Natural killer cell treated with Interleukin-12 subunit alpha and Interleukin-12 subunit beta and Interleukin-15 and Interleukin-18, amount 100 ng/mL, for 72 hours (primary cell): ENCODE results near the gene LGALS7. TPM values are rescaled to one million over a fixed set of nuclear protein-coding genes. Genes with fewer than 3 reads are reported as not detected.
"Not testable (repeated sequence)": the region's sequence is repeated elsewhere in the genome, so short reads cannot be mapped to it uniquely, and the experiment has no call there.

ENCODE experiments used
- ATAC-seq, 2 donors: fragments of 150-1000 bp; cut with Tn5 transposase in 1 of 2; sonication (Bioruptor Pico), chemical (Tn5 transposase) in 1 of 2; 2 replicates each; pipeline ENCODE4 v1.10.0; 2021
- DNase-seq: peaks from one replicate; pipeline ENCODE4 v3.0.0; 2022; ENCODE audit warnings: low spot score
- H3K27ac Mint-ChIP-seq, 2 donors: 1 replicate in 1 of 2; 2 replicates in 1 of 2; pipeline ENCODE4 v1.8.0; 2022; ENCODE audit warnings: mixed read lengths in 2 of 2, mild to moderate bottlenecking in 1 of 2, moderate library complexity in 1 of 2
- H3K27me3 Mint-ChIP-seq, 2 donors: 1 replicate in 1 of 2; 2 replicates in 1 of 2; pipeline ENCODE4 v1.8.0; 2022; ENCODE audit warnings: mixed read lengths in 2 of 2
- H3K36me3 Mint-ChIP-seq: one replicate; pipeline ENCODE4 v1.8.0; 2022; ENCODE audit warnings: mixed read lengths
- H3K4me1 Mint-ChIP-seq, 2 donors: 1 replicate in 1 of 2; 2 replicates in 1 of 2; pipeline ENCODE4 v1.8.0; 2022; ENCODE audit warnings: low read depth in 2 of 2, mixed read lengths in 2 of 2, mild to moderate bottlenecking in 1 of 2
- H3K4me3 Mint-ChIP-seq: one replicate; pipeline ENCODE4 v1.8.0; 2022; ENCODE audit warnings: mixed read lengths
- H3K9me3 Mint-ChIP-seq: 2 replicates; pipeline ENCODE4 v1.8.0; 2022; ENCODE audit warnings: mixed read lengths
- total RNA-seq, 2 donors: library from RNA; stranded (reverse); gene quantifications; one replicate each; pipeline ENCODE4 v1.2.3, GENCODE V29; 2022

The LGALS7 gene
- total RNA-seq, 2 donors from 2014 or later: not detected

- H3K4me3 Mint-ChIP-seq, H3K9me3 Mint-ChIP-seq, H3K4me1 Mint-ChIP-seq, DNase-seq, H3K27me3 Mint-ChIP-seq, H3K36me3 Mint-ChIP-seq, H3K27ac Mint-ChIP-seq: not testable (repeated sequence)
- peak; percentile 89 for ATAC-seq
Observed at GRCh38 chr19:38770949-38771275, 2.4 kb downstream of the LGALS7 start.

- not testable (repeated sequence) for H3K27me3 Mint-ChIP-seq, H3K27ac Mint-ChIP-seq, H3K36me3 Mint-ChIP-seq, DNase-seq, H3K4me3 Mint-ChIP-seq, H3K9me3 Mint-ChIP-seq, H3K4me1 Mint-ChIP-seq
- peak in 1 of 2 donors; percentile 0 for ATAC-seq
Observed at GRCh38 chr19:38770228-38770948, 2.9 kb downstream of the LGALS7 start.

- ATAC-seq: peak; percentile 90 to 92
- H3K36me3 Mint-ChIP-seq: no peaks in the 10 kb centered on the region
- H3K27ac Mint-ChIP-seq: peak overlapping the region; percentile 85 to 88
- H3K9me3 Mint-ChIP-seq: no peaks in the 10 kb centered on the region
- peak; percentile 92 for DNase-seq
- peak overlapping the region; percentile 53 for H3K4me3 Mint-ChIP-seq
- no peaks in the 10 kb centered on the region for H3K27me3 Mint-ChIP-seq
- peaks cover 4 to 6% of the 10 kb centered on the region in 2 donors for H3K4me1 Mint-ChIP-seq
Observed at GRCh38 chr19:38769635-38770211, 3.6 kb downstream of the LGALS7 start.

- DNase-seq (no peak), ATAC-seq (no peak)
- no peaks in the 10 kb centered on the region for H3K9me3 Mint-ChIP-seq
- H3K4me1 Mint-ChIP-seq: peaks cover 4 to 6% of the 10 kb centered on the region in 2 donors
- H3K36me3 Mint-ChIP-seq: no peaks in the 10 kb centered on the region
- H3K27ac Mint-ChIP-seq: no peak overlapping the region
- H3K27me3 Mint-ChIP-seq: no peaks in the 10 kb centered on the region
- H3K4me3 Mint-ChIP-seq: no peak overlapping the region
Observed at GRCh38 chr19:38766276-38767047, 6.9 kb downstream of the LGALS7 start.

- Mint-ChIP-seq H3K36me3 (no peaks in the 10 kb centered on the region), H3K27me3 (no peaks in the 10 kb centered on the region), H3K9me3 (no peaks in the 10 kb centered on the region), H3K4me3 (no peak overlapping the region), H3K4me1 (peaks cover 4 to 6% of the 10 kb centered on the region in 2 donors), H3K27ac (no peak overlapping the region)
- DNase-seq: no peak
- no peak for ATAC-seq
Observed at GRCh38 chr19:38765214-38765613, 8.1 kb downstream of the LGALS7 start.

GRCh38 chr19:38763795-38764220 is 9.5 kb downstream of the LGALS7 start:
- no peaks in the 10 kb centered on the region for H3K9me3 Mint-ChIP-seq
- DNase-seq (no peak), ATAC-seq (no peak)
- H3K27ac Mint-ChIP-seq: no peak overlapping the region
- H3K4me1 Mint-ChIP-seq: no peaks in the 10 kb centered on the region
- H3K4me3 Mint-ChIP-seq: no peak overlapping the region
- no peaks in the 10 kb centered on the region for H3K27me3 Mint-ChIP-seq
- no peaks in the 10 kb centered on the region for H3K36me3 Mint-ChIP-seq

GRCh38 chr19:38761884-38762389 is 11.4 kb downstream of the LGALS7 start:
- not testable (repeated sequence) for H3K36me3 Mint-ChIP-seq, ATAC-seq, H3K4me1 Mint-ChIP-seq, H3K4me3 Mint-ChIP-seq, H3K9me3 Mint-ChIP-seq, DNase-seq, H3K27me3 Mint-ChIP-seq
- peak overlapping the region in 1 of 2 donors; percentile 11 for H3K27ac Mint-ChIP-seq

GRCh38 chr19:38760805-38761517 is 12.4 kb downstream of the LGALS7 start:
- not testable (repeated sequence) for ATAC-seq, H3K9me3 Mint-ChIP-seq

GRCh38 chr19:38759590-38760003 is 13.7 kb downstream of the LGALS7 start:
- no peaks in the 10 kb centered on the region for H3K27me3 Mint-ChIP-seq
- no peak for ATAC-seq
- no peaks in the 10 kb centered on the region for H3K36me3 Mint-ChIP-seq

More at GRCh38 chr19:38760805-38761517, 12.4 kb downstream of the LGALS7 start:
- not testable (repeated sequence) for H3K27me3 Mint-ChIP-seq, H3K27ac Mint-ChIP-seq, H3K36me3 Mint-ChIP-seq, DNase-seq, H3K4me1 Mint-ChIP-seq, H3K4me3 Mint-ChIP-seq

GRCh38 chr19:38754196-38754595 is 19.1 kb downstream of the LGALS7 start:
- not testable (repeated sequence) for ATAC-seq, H3K4me3 Mint-ChIP-seq, H3K27ac Mint-ChIP-seq, H3K27me3 Mint-ChIP-seq, H3K9me3 Mint-ChIP-seq, H3K4me1 Mint-ChIP-seq, H3K36me3 Mint-ChIP-seq, DNase-seq

More at GRCh38 chr19:38759590-38760003, 13.7 kb downstream of the LGALS7 start:
- H3K4me3 Mint-ChIP-seq: no peak overlapping the region
- H3K27ac Mint-ChIP-seq: no peak overlapping the region
- DNase-seq: no peak
- H3K9me3 Mint-ChIP-seq: no peaks in the 10 kb centered on the region
- H3K4me1 Mint-ChIP-seq: no peaks in the 10 kb centered on the region

- H3K4me1 Mint-ChIP-seq, H3K9me3 Mint-ChIP-seq, DNase-seq, H3K36me3 Mint-ChIP-seq, H3K4me3 Mint-ChIP-seq, H3K27ac Mint-ChIP-seq, ATAC-seq, H3K27me3 Mint-ChIP-seq: not testable (repeated sequence)
Observed at GRCh38 chr19:38753783-38754182, 19.5 kb downstream of the LGALS7 start.

GRCh38 chr19:38745316-38745715 is 28.0 kb downstream of the LGALS7 start:
- DNase-seq (no peak), ATAC-seq (peak; percentile 22 to 48)
- Mint-ChIP-seq H3K4me1 (no peaks in the 10 kb centered on the region), H3K27ac (no peak overlapping the region), H3K9me3 (no peaks in the 10 kb centered on the region), H3K4me3 (no peak overlapping the region), H3K36me3 (no peaks in the 10 kb centered on the region), H3K27me3 (no peaks in the 10 kb centered on the region)

GRCh38 chr19:38744874-38745273 is 28.4 kb downstream of the LGALS7 start:
- DNase-seq (no peak), ATAC-seq (no peak)
- H3K9me3 Mint-ChIP-seq: no peaks in the 10 kb centered on the region
- H3K27ac Mint-ChIP-seq: no peak overlapping the region
- no peak overlapping the region for H3K4me3 Mint-ChIP-seq
- no peaks in the 10 kb centered on the region for H3K36me3 Mint-ChIP-seq
- peaks cover 0 to under 1% of the 10 kb centered on the region in 2 donors for H3K4me1 Mint-ChIP-seq
- no peaks in the 10 kb centered on the region for H3K27me3 Mint-ChIP-seq
